WTC11 (cell line): ENCODE results near the gene SETD3.

ENCODE experiments used
- AFF4 ChIP-seq: sonication (generic); formaldehyde crosslinking; IDR thresholded peaks from 2 replicates; pipeline ENCODE4 v1.8.1; 2023; ENCODE audit warnings: mild to moderate bottlenecking, missing genetic modification reagents, borderline replicate concordance
- CBFB ChIP-seq: sonication (generic); formaldehyde crosslinking; IDR thresholded peaks from 2 replicates; pipeline ENCODE4 v1.8.1; 2022; ENCODE audit warnings: mild to moderate bottlenecking, low read depth, missing genetic modification reagents
- CREM ChIP-seq: sonication (generic); formaldehyde crosslinking; IDR thresholded peaks from 2 replicates; pipeline ENCODE4 v1.8.1; 2022; ENCODE audit warnings: mild to moderate bottlenecking, missing genetic modification reagents, moderate library complexity
- CTCF ChIP-seq: fragments of 200-600 bp; IDR thresholded peaks from 2 replicates; pipeline ENCODE4 v1.8.0; 2022; ENCODE audit warnings: antibody characterized with exemption
- GABPB1 ChIP-seq: sonication (generic); formaldehyde crosslinking; IDR thresholded peaks from 2 replicates; pipeline ENCODE4 v1.8.1; 2023; ENCODE audit warnings: mild to moderate bottlenecking, missing genetic modification reagents
- MAX ChIP-seq: sonication (generic); formaldehyde crosslinking; IDR thresholded peaks from 2 replicates; pipeline ENCODE4 v1.8.0; 2022; ENCODE audit warnings: mild to moderate bottlenecking, missing genetic modification reagents
- OVOL2 ChIP-seq: fragments of 250-450 bp; sonication (Bioruptor Pico); IDR thresholded peaks from 2 replicates; pipeline ENCODE4 v1.9.0; 2021; ENCODE audit warnings: mild to moderate bottlenecking, borderline replicate concordance
- USF1 ChIP-seq: sonication (generic); formaldehyde crosslinking; IDR thresholded peaks from 2 replicates; pipeline ENCODE4 v1.8.0; 2022; ENCODE audit warnings: mild to moderate bottlenecking, missing genetic modification reagents
- ZNF232 ChIP-seq: sonication (generic); formaldehyde crosslinking; IDR thresholded peaks from 2 replicates; pipeline ENCODE4 v1.8.0; 2022; ENCODE audit warnings: mild to moderate bottlenecking, missing genetic modification reagents

- TF ChIP-seq CTCF (no peak), OVOL2 (no peak), ZNF232 (CRISPR knock-in tag) (no peak), CBFB (no peak), CREM (CRISPR knock-in tag) (no peak), GABPB1 (CRISPR knock-in tag) (no peak), MAX (CRISPR knock-in tag) (no peak), USF1 (CRISPR knock-in tag) (no peak), AFF4 (no peak)
These were observed 46.9 kb upstream of the SETD3 start for GRCh38 chr14:99527427-99528076.
